NCI-H2171 treated with DMSO at 0.1 percent for 48 hours (cell line): ENCODE results near the gene CARD14.
A peak's percentile ranks its signal among the peaks of the same experiment; 100 is the strongest.

Experiments
- DNase-seq: peaks from one replicate; lab custom pipeline; 2025; lab: John Stamatoyannopoulos, UW

The CARD14 gene

DNA sequence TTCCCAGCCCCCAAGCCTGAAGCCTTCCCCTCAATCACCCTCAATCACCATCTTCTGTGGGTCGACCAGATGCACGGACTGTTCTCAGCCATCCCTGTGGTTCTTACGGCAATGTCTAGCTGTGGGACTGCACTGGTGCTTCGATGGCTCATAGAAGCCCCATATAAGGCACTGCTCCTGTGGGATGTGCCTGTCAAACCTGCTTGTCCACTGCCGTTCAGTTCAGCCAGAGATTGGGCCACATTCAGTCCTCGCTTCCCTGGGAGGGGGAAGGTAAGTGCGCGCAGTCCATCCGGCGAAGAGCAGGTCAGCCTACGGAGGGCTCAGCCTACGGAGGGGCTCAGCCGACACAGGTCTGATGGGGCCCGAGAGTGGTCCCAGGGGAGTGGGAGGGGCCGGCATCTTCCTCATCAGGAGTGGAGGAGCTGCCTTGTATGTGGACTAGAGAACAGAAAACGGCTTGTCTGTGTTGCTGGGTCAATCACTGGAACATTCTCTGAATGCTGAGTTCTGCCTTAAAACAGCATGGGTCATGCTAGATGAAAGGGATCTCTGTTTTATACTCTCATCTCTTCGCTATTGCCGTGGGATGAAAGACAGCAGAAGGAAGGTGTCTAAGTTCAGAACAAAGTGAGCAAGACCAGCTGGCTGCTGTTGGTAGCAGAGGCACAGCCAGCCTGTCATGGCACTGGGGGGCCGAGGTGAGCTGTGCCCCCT lies at the start of gene CARD14:
TSS of gene CARD14 (plus strand) at position 247 of the 717 bp plus-strand sequence. CDS start 11,409 bp downstream, outside the sequence.
- no peak for DNase-seq

GRCh38 chr17:80122026-80122575 lies 47.7 kb upstream of the CARD14 start:
- DNase-seq, result no peak

DNA sequence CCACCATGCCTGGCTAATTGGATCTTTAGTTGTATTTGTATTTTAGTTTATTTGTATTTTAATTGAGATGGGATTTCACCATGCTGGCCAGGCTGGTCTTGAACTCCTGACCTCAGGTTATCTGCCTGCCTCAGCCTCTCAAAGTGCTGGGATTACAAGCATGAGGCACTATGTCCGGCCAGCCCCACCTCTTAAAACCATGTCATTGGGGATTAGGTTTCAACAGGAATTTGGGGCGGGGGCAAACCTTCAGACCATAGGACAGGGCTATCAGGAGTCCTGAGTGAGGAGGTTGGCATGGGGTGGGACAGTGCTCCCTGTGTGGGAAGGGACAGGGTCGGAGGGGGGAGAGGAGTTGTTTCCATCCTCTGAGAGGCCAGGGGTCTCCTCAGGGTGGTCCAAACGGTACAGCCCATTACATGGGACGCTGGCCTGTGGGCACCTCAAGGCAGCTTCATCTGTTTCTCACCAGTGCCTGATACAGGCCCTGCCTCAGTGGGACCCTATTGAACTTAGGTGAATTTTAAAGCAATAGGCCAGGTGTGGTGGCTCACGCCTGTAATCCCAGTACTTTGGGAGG lies 46.8 kb upstream of the CARD14 start:
- DNase-seq, result no peak

DNA sequence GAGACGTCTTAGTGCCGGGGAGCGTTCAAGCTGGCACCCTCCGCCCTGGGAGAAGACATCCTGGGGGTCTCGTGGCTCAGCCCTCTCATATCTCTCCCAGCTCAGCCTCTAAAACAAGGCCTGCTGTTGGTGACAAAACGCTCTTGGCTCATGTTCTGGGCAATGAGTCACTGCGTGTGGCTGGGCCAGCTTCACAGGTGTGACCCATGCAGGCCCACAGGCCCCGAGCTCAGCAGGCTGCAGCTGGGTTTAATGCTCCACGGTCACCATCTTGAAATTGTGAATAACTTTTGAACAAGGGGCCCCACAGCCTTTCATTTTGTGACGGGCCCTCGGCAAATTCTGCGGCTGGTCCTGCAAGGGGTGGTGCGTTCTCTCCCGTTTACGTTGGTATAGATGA lies 46.0 kb upstream of the CARD14 start:
- no peak for DNase-seq

- peak; percentile 20 for DNase-seq
Measured at GRCh38 chr17:80124351-80124981, 45.4 kb upstream of the CARD14 start.

DNA sequence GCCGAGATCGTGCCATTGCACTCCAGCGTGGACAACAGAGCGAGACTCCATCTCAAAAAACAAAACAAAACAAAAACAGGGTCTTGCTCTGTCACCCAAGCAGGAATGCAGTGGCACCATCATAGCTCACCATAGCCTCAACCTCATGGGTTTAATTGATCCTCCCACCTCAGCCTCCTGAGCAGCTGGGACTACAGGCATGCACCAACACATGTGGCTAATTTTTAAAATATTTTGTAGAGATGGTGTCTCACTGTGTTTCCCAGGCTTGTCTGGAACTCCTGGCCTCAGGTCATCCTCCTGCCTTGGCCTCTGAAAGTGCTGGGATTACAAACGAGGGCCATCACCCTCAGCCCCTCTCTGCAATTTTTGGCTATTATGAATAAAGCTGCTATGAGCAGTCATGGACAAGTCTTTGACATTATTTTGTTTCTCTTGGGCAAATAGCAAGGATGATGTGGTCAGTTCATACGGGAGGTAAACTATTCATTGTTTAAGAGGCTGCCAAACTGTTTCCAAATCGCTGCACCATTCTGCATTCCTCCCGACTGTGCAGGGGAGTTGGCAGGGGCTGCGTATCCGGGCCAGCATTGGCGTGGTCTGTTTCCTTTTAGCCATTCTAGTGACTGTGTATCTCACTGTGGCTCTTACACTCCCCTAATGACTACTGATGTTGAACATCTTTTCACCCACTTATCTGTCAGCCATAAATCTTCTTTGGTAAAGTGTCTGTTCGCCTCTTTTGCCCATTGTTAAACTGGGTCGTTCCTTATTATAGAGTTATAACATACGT lies 44.0 kb upstream of the CARD14 start:
- DNase-seq, result no peak

GRCh38 chr17:80126449-80126715 lies 43.4 kb upstream of the CARD14 start:
- no peak for DNase-seq

GRCh38 chr17:80129006-80129565 lies 40.7 kb upstream of the CARD14 start:
- no peak for DNase-seq

GRCh38 chr17:80130992-80131391 lies 38.8 kb upstream of the CARD14 start:
- no peak for DNase-seq

- DNase-seq, result no peak
Measured at GRCh38 chr17:80132906-80133625, 36.8 kb upstream of the CARD14 start.

DNA sequence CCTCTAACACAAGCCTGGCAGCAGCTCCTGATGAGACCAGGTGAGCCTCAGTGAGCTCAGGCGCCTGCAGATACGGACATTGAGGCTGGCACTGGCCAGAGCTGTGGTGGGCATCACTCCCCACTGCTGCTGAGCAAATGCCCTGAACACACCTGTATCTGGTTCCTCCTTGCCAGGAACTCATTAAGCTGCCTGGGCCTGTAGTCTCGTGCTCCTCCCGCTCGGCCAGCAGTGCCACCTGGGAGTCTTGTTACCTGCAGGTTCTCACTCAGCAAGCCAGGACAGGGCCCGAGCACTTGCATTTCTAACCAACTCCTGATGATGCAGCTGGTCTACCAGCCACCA lies 36.2 kb upstream of the CARD14 start:
- no peak for DNase-seq

DNA sequence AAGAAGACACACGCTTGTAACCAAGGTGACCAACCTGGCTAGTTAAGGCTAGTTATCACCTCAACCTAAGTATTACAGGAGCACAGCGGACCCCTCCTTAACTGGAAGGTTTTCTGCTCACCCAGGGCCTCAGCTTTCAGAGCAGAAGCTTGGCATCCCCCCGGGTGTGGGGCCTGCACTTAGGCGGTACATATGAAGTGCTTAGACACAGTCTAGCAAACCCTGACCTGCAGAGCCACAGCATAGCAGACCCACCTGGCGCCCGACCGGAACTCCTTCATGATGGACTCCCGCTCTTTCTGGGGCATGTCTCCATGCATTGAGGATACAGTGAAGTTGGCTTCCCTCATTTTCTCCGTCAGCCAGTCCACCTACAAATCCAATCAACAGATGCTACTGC lies 32.7 kb upstream of the CARD14 start:
- no peak for DNase-seq

DNA sequence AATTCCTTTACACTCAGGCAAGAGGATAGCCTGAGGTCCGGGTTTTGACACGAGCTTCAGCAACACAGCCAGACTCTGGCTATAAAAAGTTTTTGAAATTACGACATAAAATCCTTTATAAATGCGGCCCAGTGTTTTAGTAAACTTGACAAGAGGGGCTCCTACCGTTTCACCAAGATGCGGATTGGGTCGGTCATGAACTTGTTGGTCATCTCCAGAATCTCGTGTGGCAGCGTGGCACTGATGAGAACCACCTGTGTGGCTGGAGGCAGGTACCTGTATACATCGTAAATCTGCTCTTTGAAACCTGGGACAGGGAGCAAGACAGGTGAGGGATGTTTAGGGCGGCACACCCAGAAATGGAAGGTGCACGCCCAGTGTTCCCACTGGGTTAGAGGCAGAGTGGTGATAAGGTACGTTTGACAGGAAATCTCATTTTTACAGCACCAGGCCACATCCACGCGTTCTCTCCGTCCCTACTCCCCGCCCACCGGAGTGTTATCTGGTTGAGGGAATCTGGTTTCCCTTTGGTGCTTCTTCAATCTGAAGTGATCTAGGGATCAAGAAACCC lies 30.9 kb upstream of the CARD14 start:
- DNase-seq, result no peak

DNA sequence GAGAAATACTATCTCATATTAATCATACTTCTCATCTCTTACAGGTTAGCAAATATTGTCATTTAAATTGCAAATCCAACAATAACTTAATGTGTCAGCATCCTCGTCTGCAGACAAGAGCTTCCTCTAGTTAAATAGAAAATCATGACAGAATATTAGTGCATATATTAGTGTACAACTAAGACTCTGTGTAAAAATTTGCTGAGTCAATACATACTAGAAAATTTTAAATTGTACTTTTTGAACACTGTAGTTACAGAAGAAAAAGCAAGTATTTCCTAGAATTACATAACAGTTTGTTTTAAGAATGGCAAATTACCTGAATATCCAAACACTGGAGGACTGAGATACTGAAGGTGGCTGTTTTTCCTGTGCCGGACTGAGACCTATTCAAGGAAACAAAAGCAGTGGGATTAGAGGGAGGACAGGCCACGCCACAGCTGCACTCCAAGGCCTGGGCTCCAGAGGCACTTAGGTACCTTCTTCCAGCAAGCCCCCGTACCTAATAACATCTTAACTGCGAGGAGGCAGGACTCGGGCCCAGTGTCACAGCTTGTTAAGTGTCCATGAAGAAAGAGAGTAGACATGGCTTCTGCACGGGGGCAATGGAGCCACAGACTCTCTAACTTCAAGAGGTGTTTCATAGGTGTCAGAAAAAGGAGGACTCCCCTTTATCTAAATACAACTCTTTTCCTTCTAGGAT lies 28.2 kb upstream of the CARD14 start:
- no peak for DNase-seq

- no peak for DNase-seq
Measured at GRCh38 chr17:80142929-80143328, 26.9 kb upstream of the CARD14 start.

- DNase-seq, result no peak
Measured at GRCh38 chr17:80145076-80146075, 24.5 kb upstream of the CARD14 start.

DNA sequence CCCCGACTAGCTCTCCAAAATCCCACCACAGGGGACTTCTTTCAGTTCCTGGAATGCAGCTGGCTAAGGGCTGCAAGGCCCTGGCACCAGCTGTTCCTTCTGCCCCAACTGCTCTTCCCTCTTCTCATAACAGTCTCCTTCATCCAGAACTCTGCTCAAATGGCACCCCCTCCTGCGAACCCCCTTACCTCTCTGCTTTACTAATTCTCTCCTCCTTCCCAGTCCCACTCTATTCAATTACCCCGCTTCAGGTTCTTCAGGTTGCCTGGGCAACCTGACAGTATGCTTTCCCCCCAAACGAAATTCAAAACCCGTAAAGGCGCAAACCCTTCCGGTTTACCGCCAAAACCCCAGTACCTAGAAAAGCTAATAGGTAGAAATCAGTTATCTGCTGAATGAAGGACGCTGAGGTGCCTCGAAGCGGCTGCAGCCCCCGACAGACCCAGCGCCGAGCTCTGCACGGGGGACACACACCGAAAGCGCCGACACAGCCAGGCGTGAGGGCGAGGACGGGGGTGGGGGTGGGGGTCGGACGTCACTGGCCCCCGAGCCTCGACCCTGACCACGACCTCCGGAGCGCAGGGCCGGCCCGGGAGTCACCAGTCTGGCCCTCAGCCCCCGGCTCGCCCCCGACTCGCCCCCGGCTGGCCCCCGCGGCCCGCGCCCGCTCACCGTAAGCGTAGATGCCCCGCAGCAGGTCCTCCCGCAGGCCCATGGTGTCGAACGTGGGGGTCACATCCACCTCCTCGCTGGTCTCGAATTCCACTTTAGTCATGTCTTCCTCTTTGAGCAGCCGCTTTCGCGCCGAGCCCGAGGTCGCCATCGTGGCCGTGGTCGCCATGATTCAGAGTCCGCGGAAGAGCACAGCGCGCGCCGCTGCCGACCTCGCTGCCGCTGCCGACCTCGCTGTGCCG lies 23.5 kb upstream of the CARD14 start:
- DNase-seq, result peak; percentile 47
